ENCODE measurements around the gene TCL1A.
"Not testable (repeated sequence)": the region's sequence is repeated elsewhere in the genome, so short reads cannot be mapped to it uniquely, and the experiment has no call there.

Gene TCL1A

GRCh38 chr14:95677179-95677835, 36.6 kb downstream of the TCL1A start:
- Histone ChIP-seq H3K27ac (ENCODE audit: low read depth, low read length) (no peak overlapping the region), H3K9me3 (ENCODE audit: control insufficient read depth, insufficient read depth, low read length) (no peaks in the 10 kb centered on the region), H3K9ac (ENCODE audit: low read depth, low read length) (no peak overlapping the region), H3K4me3 (ENCODE audit: low read depth, low read length) (no peak overlapping the region), H3K27me3 (ENCODE audit: control insufficient read depth, insufficient read depth, low read length) (no peaks in the 10 kb centered on the region), H3K36me3 (ENCODE audit: control insufficient read depth, insufficient read depth, low read length) (no peaks in the 10 kb centered on the region), H3K4me1 (ENCODE audit: control insufficient read depth, insufficient read depth, low read length) (peaks cover 10% of the 10 kb centered on the region)

- Histone ChIP-seq H3K4me1 (ENCODE audit: control insufficient read depth, insufficient read depth, low read length) (peaks cover 8% of the 10 kb centered on the region), H3K4me3 (ENCODE audit: low read depth, low read length) (no peak overlapping the region), H3K9ac (ENCODE audit: low read depth, low read length) (no peak overlapping the region), H3K36me3 (ENCODE audit: control insufficient read depth, insufficient read depth, low read length) (no peaks in the 10 kb centered on the region), H3K27me3 (ENCODE audit: control insufficient read depth, insufficient read depth, low read length) (0 out of 2 replicates have a peak, but pooled peaks cover under 1% of the 10 kb centered on the region), H3K9me3 (ENCODE audit: control insufficient read depth, insufficient read depth, low read length) (no peaks in the 10 kb centered on the region), H3K27ac (ENCODE audit: low read depth, low read length) (no peak overlapping the region)
These were observed 38.4 kb downstream of the TCL1A start for GRCh38 chr14:95675486-95675885.

DNA sequence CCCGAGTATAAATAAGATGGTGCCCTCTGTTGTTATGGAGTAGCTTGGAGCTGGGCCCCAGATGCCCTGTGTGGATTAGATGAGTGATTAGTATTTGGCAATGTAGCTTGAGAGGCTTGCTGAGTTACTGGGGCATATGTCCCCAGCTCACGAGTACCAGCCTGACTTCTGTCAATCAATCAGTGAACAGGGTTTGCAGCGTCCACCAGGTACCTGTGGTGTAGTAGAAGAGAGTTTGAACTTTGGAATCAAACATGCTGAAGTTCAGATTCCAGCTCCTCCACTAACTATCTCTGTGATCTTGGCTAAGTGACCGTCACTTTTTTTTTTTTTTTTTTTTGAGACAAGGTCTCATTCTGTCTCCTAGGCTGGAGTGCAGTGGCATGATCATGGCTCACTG, 39.3 kb downstream of the TCL1A start:
- H3K36me3 ChIP-seq (ENCODE audit: control insufficient read depth, insufficient read depth, low read length), result no peaks in the 10 kb centered on the region
- peaks cover 9% of the 10 kb centered on the region; the same call in 1 of the 2 replicates for H3K27me3 ChIP-seq (ENCODE audit: control insufficient read depth, insufficient read depth, low read length)
- H3K9ac ChIP-seq (ENCODE audit: low read depth, low read length), result no peak overlapping the region
- H3K9me3 ChIP-seq (ENCODE audit: control insufficient read depth, insufficient read depth, low read length), result no peaks in the 10 kb centered on the region
- no peak overlapping the region for H3K27ac ChIP-seq (ENCODE audit: low read depth, low read length)
- no peak overlapping the region for H3K4me3 ChIP-seq (ENCODE audit: low read depth, low read length)
- H3K4me1 ChIP-seq (ENCODE audit: control insufficient read depth, insufficient read depth, low read length), result no peaks in the 10 kb centered on the region

- Histone ChIP-seq H3K9ac (ENCODE audit: low read depth, low read length) (no peak overlapping the region), H3K4me1 (ENCODE audit: control insufficient read depth, insufficient read depth, low read length) (peaks cover 10% of the 10 kb centered on the region; the same call in 1 of the 2 replicates), H3K9me3 (ENCODE audit: control insufficient read depth, insufficient read depth, low read length) (no peaks in the 10 kb centered on the region), H3K27me3 (ENCODE audit: control insufficient read depth, insufficient read depth, low read length) (peaks cover 37% of the 10 kb centered on the region; the same call in 1 of the 2 replicates), H3K36me3 (ENCODE audit: control insufficient read depth, insufficient read depth, low read length) (no peaks in the 10 kb centered on the region), H3K27ac (ENCODE audit: low read depth, low read length) (no peak overlapping the region), H3K4me3 (ENCODE audit: low read depth, low read length) (no peak overlapping the region)
These were observed 45.6 kb downstream of the TCL1A start for GRCh38 chr14:95668235-95668772.

- H3K4me1 ChIP-seq (ENCODE audit: control insufficient read depth, insufficient read depth, low read length), result peaks cover 18% of the 10 kb centered on the region; the same call in 1 of the 2 replicates
- H3K9ac ChIP-seq (ENCODE audit: low read depth, low read length), result no peak overlapping the region
- H3K36me3 ChIP-seq (ENCODE audit: control insufficient read depth, insufficient read depth, low read length), result no peaks in the 10 kb centered on the region
- peaks cover 37% of the 10 kb centered on the region; the same call in 1 of the 2 replicates for H3K27me3 ChIP-seq (ENCODE audit: control insufficient read depth, insufficient read depth, low read length)
- no peak overlapping the region for H3K4me3 ChIP-seq (ENCODE audit: low read depth, low read length)
- no peak overlapping the region for H3K27ac ChIP-seq (ENCODE audit: low read depth, low read length)
- H3K9me3 ChIP-seq (ENCODE audit: control insufficient read depth, insufficient read depth, low read length), result no peaks in the 10 kb centered on the region
These were observed 46.7 kb downstream of the TCL1A start for GRCh38 chr14:95667249-95667693.

- no peak overlapping the region for H3K9ac ChIP-seq (ENCODE audit: low read depth, low read length)
- peaks cover 18% of the 10 kb centered on the region; the same call in 1 of the 2 replicates for H3K4me1 ChIP-seq (ENCODE audit: control insufficient read depth, insufficient read depth, low read length)
- no peak overlapping the region for H3K27ac ChIP-seq (ENCODE audit: low read depth, low read length)
These were observed 47.5 kb downstream of the TCL1A start for GRCh38 chr14:95666450-95666849.

DNA sequence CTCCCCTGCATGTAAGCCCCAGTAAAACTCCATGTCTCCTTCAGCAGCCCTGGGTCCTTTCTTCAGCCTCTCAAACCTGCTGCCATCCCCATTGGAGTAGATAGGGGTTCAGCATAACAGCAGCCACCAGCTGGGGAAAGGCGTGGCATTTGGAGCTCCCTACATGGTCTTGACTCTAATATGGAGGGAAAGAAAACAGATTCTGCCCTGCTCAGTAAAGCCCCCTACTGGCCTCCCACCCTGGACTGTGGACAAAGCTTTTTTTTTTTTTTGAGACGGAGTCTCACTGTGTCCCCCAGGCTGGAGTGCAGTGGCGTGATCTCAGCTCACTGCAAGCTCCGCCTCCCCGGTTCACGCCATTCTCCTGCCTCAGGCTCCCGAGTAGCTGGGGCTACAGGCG, 48.4 kb downstream of the TCL1A start:
- H3K4me1 ChIP-seq (ENCODE audit: control insufficient read depth, insufficient read depth, low read length), result peaks cover 18% of the 10 kb centered on the region; the same call in 1 of the 2 replicates
- H3K4me3 ChIP-seq (ENCODE audit: low read depth, low read length); H3K27ac ChIP-seq (ENCODE audit: low read depth, low read length); H3K36me3 ChIP-seq (ENCODE audit: control insufficient read depth, insufficient read depth, low read length); H3K9me3 ChIP-seq (ENCODE audit: control insufficient read depth, insufficient read depth, low read length); H3K9ac ChIP-seq (ENCODE audit: low read depth, low read length): not testable (repeated sequence)
- peaks cover 37% of the 10 kb centered on the region; the same call in 1 of the 2 replicates for H3K27me3 ChIP-seq (ENCODE audit: control insufficient read depth, insufficient read depth, low read length)

More at GRCh38 chr14:95666450-95666849, 47.5 kb downstream of the TCL1A start:
- H3K4me3 ChIP-seq (ENCODE audit: low read depth, low read length), result no peak overlapping the region
- peaks cover 37% of the 10 kb centered on the region; the same call in 1 of the 2 replicates for H3K27me3 ChIP-seq (ENCODE audit: control insufficient read depth, insufficient read depth, low read length)
- no peaks in the 10 kb centered on the region for H3K9me3 ChIP-seq (ENCODE audit: control insufficient read depth, insufficient read depth, low read length)
- H3K36me3 ChIP-seq (ENCODE audit: control insufficient read depth, insufficient read depth, low read length), result no peaks in the 10 kb centered on the region

GRCh38 chr14:95664546-95664945, 49.4 kb downstream of the TCL1A start:
- H3K4me3 ChIP-seq (ENCODE audit: low read depth, low read length), result no peak overlapping the region
- no peaks in the 10 kb centered on the region for H3K9me3 ChIP-seq (ENCODE audit: control insufficient read depth, insufficient read depth, low read length)
- H3K36me3 ChIP-seq (ENCODE audit: control insufficient read depth, insufficient read depth, low read length), result no peaks in the 10 kb centered on the region
- H3K27ac ChIP-seq (ENCODE audit: low read depth, low read length), result no peak overlapping the region
- H3K4me1 ChIP-seq (ENCODE audit: control insufficient read depth, insufficient read depth, low read length), result peaks cover 18% of the 10 kb centered on the region; the same call in 1 of the 2 replicates
- H3K9ac ChIP-seq (ENCODE audit: low read depth, low read length), result no peak overlapping the region
- H3K27me3 ChIP-seq (ENCODE audit: control insufficient read depth, insufficient read depth, low read length), result peaks cover 27% of the 10 kb centered on the region; the same call in 1 of the 2 replicates

DNA sequence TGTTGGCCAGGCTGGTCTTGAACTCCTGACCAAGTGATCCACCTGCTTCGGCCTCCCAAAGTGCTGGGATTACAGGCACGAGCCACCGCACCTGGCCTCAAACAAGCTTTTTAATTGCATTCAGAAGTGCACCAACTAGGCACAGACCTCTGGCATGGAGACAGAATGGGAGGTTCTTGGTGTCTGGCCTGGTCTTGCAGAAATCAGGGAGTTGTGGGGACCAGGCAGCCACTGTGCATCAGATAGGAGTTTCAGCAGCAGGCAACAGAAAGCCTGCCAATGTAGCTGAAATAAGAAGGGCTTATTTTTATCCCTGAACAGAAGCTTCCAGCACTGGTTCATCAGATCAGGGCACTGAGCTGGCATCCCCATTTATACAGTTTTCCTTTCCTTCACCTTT, 49.9 kb downstream of the TCL1A start:
- Histone ChIP-seq H3K4me3 (ENCODE audit: low read depth, low read length) (no peak overlapping the region), H3K4me1 (ENCODE audit: control insufficient read depth, insufficient read depth, low read length) (peaks cover 18% of the 10 kb centered on the region; the same call in 1 of the 2 replicates), H3K36me3 (ENCODE audit: control insufficient read depth, insufficient read depth, low read length) (no peaks in the 10 kb centered on the region), H3K9ac (ENCODE audit: low read depth, low read length) (no peak overlapping the region), H3K9me3 (ENCODE audit: control insufficient read depth, insufficient read depth, low read length) (no peaks in the 10 kb centered on the region), H3K27me3 (ENCODE audit: control insufficient read depth, insufficient read depth, low read length) (peaks cover 24% of the 10 kb centered on the region; the same call in 1 of the 2 replicates), H3K27ac (ENCODE audit: low read depth, low read length) (no peak overlapping the region)

- peaks cover 16% of the 10 kb centered on the region; the same call in 1 of the 2 replicates for H3K27me3 ChIP-seq (ENCODE audit: control insufficient read depth, insufficient read depth, low read length)
- H3K9ac ChIP-seq (ENCODE audit: low read depth, low read length), result no peak overlapping the region
- no peaks in the 10 kb centered on the region for H3K36me3 ChIP-seq (ENCODE audit: control insufficient read depth, insufficient read depth, low read length)
- no peaks in the 10 kb centered on the region for H3K9me3 ChIP-seq (ENCODE audit: control insufficient read depth, insufficient read depth, low read length)
- H3K27ac ChIP-seq (ENCODE audit: low read depth, low read length), result no peak overlapping the region
- peaks cover 18% of the 10 kb centered on the region; the same call in 1 of the 2 replicates for H3K4me1 ChIP-seq (ENCODE audit: control insufficient read depth, insufficient read depth, low read length)
- H3K4me3 ChIP-seq (ENCODE audit: low read depth, low read length), result no peak overlapping the region
These were observed 50.6 kb downstream of the TCL1A start for GRCh38 chr14:95663226-95663797.
